HAP-1 (cell line): ENCODE results near the gene IL1RAPL1.

Experiments used
- DNase-seq, 2 experiments: peaks; one replicate each; pipeline ENCODE4 v3.0.0-alpha.2; 2016 to 2020; ENCODE audit warnings: low spot score in 2 of 2
- H3K27me3 ChIP-seq: fragments of 250-450 bp; sonication (Bioruptor Pico); 2 replicates; pipeline ENCODE4 v1.5.1; 2020; ENCODE audit warnings: low read depth, mild to moderate bottlenecking, moderate library complexity
- H3K36me3 ChIP-seq: fragments of 250-450 bp; sonication (Bioruptor Pico); replicated peaks from 2 replicates; pipeline ENCODE4 v1.5.1; 2020; ENCODE audit warnings: mild to moderate bottlenecking
- H3K4me1 ChIP-seq: fragments of 250-450 bp; sonication (Bioruptor Pico); 2 replicates; pipeline ENCODE4 v1.5.1; 2020; ENCODE audit warnings: mild to moderate bottlenecking
- H3K4me3 ChIP-seq: fragments of 250-450 bp; sonication (Bioruptor Pico); 2 replicates; pipeline ENCODE4 v1.5.1; 2020; ENCODE audit warnings: mild to moderate bottlenecking, moderate library complexity
- H3K9me3 ChIP-seq: fragments of 250-450 bp; sonication (Bioruptor Pico); 2 replicates; pipeline ENCODE4 v1.5.1; 2020; ENCODE audit warnings: mild to moderate bottlenecking, moderate library complexity
- in situ Hi-C: fragments of 300-500 bp; cut with MboI; formaldehyde crosslinking; loops from 3 replicates; pipeline ENCODE4 v1.14.3; 2020; ENCODE audit warnings: low sequenced_read_pairs, inconsistent platforms, mixed read lengths

Gene IL1RAPL1

GRCh38 chrX:29721152-29721551, 1133.9 kb downstream of the IL1RAPL1 start:
- H3K36me3 ChIP-seq: no peaks in the 10 kb centered on the region
- H3K4me1 ChIP-seq: no peaks in the 10 kb centered on the region
- no peak for DNase-seq
- in situ Hi-C loops: no loop called here
- no peak overlapping the region for H3K4me3 ChIP-seq
- no peaks in the 10 kb centered on the region for H3K27me3 ChIP-seq
- H3K9me3 ChIP-seq: no peaks in the 10 kb centered on the region

- DNase-seq: no peak
- in situ Hi-C loops: no loop called here
- H3K36me3 ChIP-seq: no peaks in the 10 kb centered on the region
- no peak overlapping the region for H3K4me3 ChIP-seq
- no peaks in the 10 kb centered on the region for H3K9me3 ChIP-seq
- 0 out of 2 replicates have a peak, but pooled peaks cover 3% of the 10 kb centered on the region for H3K4me1 ChIP-seq
- no peaks in the 10 kb centered on the region for H3K27me3 ChIP-seq
Measured at GRCh38 chrX:29724316-29724715, 1137.1 kb downstream of the IL1RAPL1 start.

GRCh38 chrX:29726811-29727210, 1139.6 kb downstream of the IL1RAPL1 start:
- DNase-seq: peak in 1 of 2 experiments; percentile 20
- no peaks in the 10 kb centered on the region for H3K27me3 ChIP-seq
- no peaks in the 10 kb centered on the region for H3K9me3 ChIP-seq
- H3K36me3 ChIP-seq: no peaks in the 10 kb centered on the region
- H3K4me1 ChIP-seq: 0 out of 2 replicates have a peak, but pooled peaks cover 3% of the 10 kb centered on the region
- in situ Hi-C loops: no loop called here
- H3K4me3 ChIP-seq: no peak overlapping the region

- in situ Hi-C loops: no loop called here
- no peaks in the 10 kb centered on the region for H3K27me3 ChIP-seq
- H3K4me3 ChIP-seq: no peak overlapping the region
- 0 out of 2 replicates have a peak, but pooled peaks cover 3% of the 10 kb centered on the region for H3K4me1 ChIP-seq
- no peaks in the 10 kb centered on the region for H3K9me3 ChIP-seq
- no peaks in the 10 kb centered on the region for H3K36me3 ChIP-seq
- DNase-seq: no peak
Measured at GRCh38 chrX:29728639-29729038, 1141.4 kb downstream of the IL1RAPL1 start.

- Histone ChIP-seq H3K4me1 (peaks cover 19% of the 10 kb centered on the region), H3K36me3 (no peaks in the 10 kb centered on the region), H3K9me3 (no peaks in the 10 kb centered on the region), H3K4me3 (no peak overlapping the region), H3K27me3 (no peaks in the 10 kb centered on the region)
- in situ Hi-C loops: no loop called here
- DNase-seq: no peak
Measured at GRCh38 chrX:29744966-29745365, 1157.7 kb downstream of the IL1RAPL1 start.

GRCh38 chrX:29746326-29746725, 1159.1 kb downstream of the IL1RAPL1 start:
- Histone ChIP-seq H3K9me3 (no peaks in the 10 kb centered on the region), H3K4me1 (peaks cover 19% of the 10 kb centered on the region), H3K4me3 (no peak overlapping the region), H3K27me3 (no peaks in the 10 kb centered on the region), H3K36me3 (no peaks in the 10 kb centered on the region)
- no peak for DNase-seq
- in situ Hi-C loops: no loop called here

- in situ Hi-C loops: no loop called here
- no peaks in the 10 kb centered on the region for H3K9me3 ChIP-seq
- H3K27me3 ChIP-seq: no peaks in the 10 kb centered on the region
- peak; percentile 30 to 96 for DNase-seq
- H3K4me3 ChIP-seq: no peak overlapping the region
- H3K4me1 ChIP-seq: peaks cover 20% of the 10 kb centered on the region
- no peaks in the 10 kb centered on the region for H3K36me3 ChIP-seq
Measured at GRCh38 chrX:29762006-29762405, 1174.8 kb downstream of the IL1RAPL1 start.

- no peak for DNase-seq
- Histone ChIP-seq H3K4me3 (no peak overlapping the region), H3K27me3 (no peaks in the 10 kb centered on the region), H3K36me3 (no peaks in the 10 kb centered on the region), H3K9me3 (no peaks in the 10 kb centered on the region), H3K4me1 (no peaks in the 10 kb centered on the region)
- in situ Hi-C loops: no loop called here
Measured at GRCh38 chrX:29775890-29776289, 1188.6 kb downstream of the IL1RAPL1 start.

- Histone ChIP-seq H3K27me3 (no peaks in the 10 kb centered on the region), H3K4me1 (peaks cover 21% of the 10 kb centered on the region), H3K36me3 (no peaks in the 10 kb centered on the region), H3K9me3 (no peaks in the 10 kb centered on the region), H3K4me3 (no peak overlapping the region)
- in situ Hi-C loops: no loop called here
- DNase-seq: no peak
Measured at GRCh38 chrX:29787656-29788055, 1200.4 kb downstream of the IL1RAPL1 start.

- Histone ChIP-seq H3K27me3 (no peaks in the 10 kb centered on the region), H3K36me3 (no peaks in the 10 kb centered on the region), H3K9me3 (no peaks in the 10 kb centered on the region), H3K4me3 (no peak overlapping the region), H3K4me1 (peaks cover 21% of the 10 kb centered on the region)
- in situ Hi-C loops: no loop called here
- peak; percentile 15 to 95 for DNase-seq
Measured at GRCh38 chrX:29788991-29789699, 1201.9 kb downstream of the IL1RAPL1 start.

GRCh38 chrX:29792335-29792734, 1205.1 kb downstream of the IL1RAPL1 start:
- in situ Hi-C loops: no loop called here
- Histone ChIP-seq H3K4me3 (no peak overlapping the region), H3K36me3 (no peaks in the 10 kb centered on the region), H3K27me3 (no peaks in the 10 kb centered on the region), H3K9me3 (no peaks in the 10 kb centered on the region), H3K4me1 (peaks cover 21% of the 10 kb centered on the region)
- no peak for DNase-seq

- DNase-seq: no peak
- in situ Hi-C loops: no loop called here
- no peaks in the 10 kb centered on the region for H3K9me3 ChIP-seq
Measured at GRCh38 chrX:29797156-29797555, 1209.9 kb downstream of the IL1RAPL1 start.

GRCh38 chrX:29798469-29798868, 1211.2 kb downstream of the IL1RAPL1 start:
- no peaks in the 10 kb centered on the region for H3K9me3 ChIP-seq
- no peak overlapping the region for H3K4me3 ChIP-seq
- no peaks in the 10 kb centered on the region for H3K4me1 ChIP-seq
- DNase-seq: no peak
- H3K27me3 ChIP-seq: no peaks in the 10 kb centered on the region
- no peaks in the 10 kb centered on the region for H3K36me3 ChIP-seq
- in situ Hi-C loops: no loop called here

More at GRCh38 chrX:29797156-29797555, 1209.9 kb downstream of the IL1RAPL1 start:
- Histone ChIP-seq H3K4me3 (no peak overlapping the region), H3K27me3 (no peaks in the 10 kb centered on the region), H3K4me1 (no peaks in the 10 kb centered on the region), H3K36me3 (no peaks in the 10 kb centered on the region)

GRCh38 chrX:29813174-29813573, 1225.9 kb downstream of the IL1RAPL1 start:
- no peaks in the 10 kb centered on the region for H3K9me3 ChIP-seq
- in situ Hi-C loops: no loop called here
- H3K4me3 ChIP-seq: no peak overlapping the region
- no peaks in the 10 kb centered on the region for H3K4me1 ChIP-seq
- H3K27me3 ChIP-seq: no peaks in the 10 kb centered on the region
- no peak for DNase-seq
- no peaks in the 10 kb centered on the region for H3K36me3 ChIP-seq
